Ascending aorta (tissue), 2 donors: ENCODE data around the gene TACC2. TPM values are rescaled to one million over a fixed set of nuclear protein-coding genes. Genes with fewer than 3 reads are reported as not detected.

Source experiments
- DNase-seq, 2 donors: peaks; one replicate each; pipeline ENCODE4 v3.0.0-alpha.2; 2019; ENCODE audit warnings: low spot score in 2 of 2
- H3K27ac ChIP-seq, 2 donors: fragments of 200-600 bp; sonication (generic); one replicate each; pipeline ENCODE4 v1.5.1; 2016 to 2017; ENCODE audit warnings: mild to moderate bottlenecking in 1 of 2
- H3K27me3 ChIP-seq: fragments of 200-600 bp; sonication (generic); one replicate; pipeline ENCODE4 v1.5.1; 2017
- H3K36me3 ChIP-seq, 2 donors: fragments of 200-600 bp; sonication (generic); one replicate each; pipeline ENCODE4 v1.5.1; 2016
- H3K4me1 ChIP-seq, 2 donors: fragments of 200-600 bp; sonication (generic); one replicate each; pipeline ENCODE4 v1.5.1; 2016 to 2017; ENCODE audit warnings: mild to moderate bottlenecking in 1 of 2
- H3K4me3 ChIP-seq, 2 donors: fragments of 200-600 bp; sonication (generic); one replicate each; pipeline ENCODE4 v1.5.1; 2016 to 2017; ENCODE audit warnings: mild to moderate bottlenecking in 1 of 2
- H3K9me3 ChIP-seq, 2 donors: fragments of 200-600 bp; sonication (generic); one replicate each; pipeline ENCODE4 v1.5.1; 2016
- CTCF ChIP-seq, 3 experiments: fragments of 200-600 bp in 2 of 3; fragments of 450-650 bp in 1 of 3; sonication (generic) in 2 of 3; IDR thresholded peaks; one replicate each; pipeline ENCODE4 v1.5.1; 2016 to 2019; ENCODE audit warnings: antibody characterized with exemption in 3 of 3, mild to moderate bottlenecking in 1 of 3, moderate library complexity in 1 of 3
- intact Hi-C: fragments of 100-400 bp; cut with DNase I; formaldehyde crosslinking; loops from one replicate; pipeline ENCODE4 v1.15.1; 2023
- total RNA-seq: library from RNA; depleted of rRNA; stranded (reverse); fragments of >200 nt; gene quantifications from one replicate; pipeline ENCODE4 v1.1.0, GENCODE V29; 2016

The TACC2 gene
- total RNA-seq, 1 donor from 2014 or later, result 69.1 TPM

- Histone ChIP-seq H3K36me3 (peaks cover 48 to 57% of the 10 kb centered on the region in 2 donors), H3K4me3 (no peak overlapping the region), H3K27me3 (no peaks in the 10 kb centered on the region), H3K9me3 (no peaks in the 10 kb centered on the region), H3K4me1 (no peaks in the 10 kb centered on the region), H3K27ac (no peak overlapping the region)
- no peak for DNase-seq
- intact Hi-C loops, result no loop called here
- TF ChIP-seq CTCF (IDR thresholded peaks at IDR 0.05), result no peak
These were observed 259.7 kb downstream of the TACC2 start for GRCh38 chr10:122248356-122249302.

GRCh38 chr10:122249303-122249850, 260.4 kb downstream of the TACC2 start:
- no peak for DNase-seq
- no peak for TF ChIP-seq CTCF (IDR thresholded peaks at IDR 0.05)
- H3K4me1 ChIP-seq, result no peaks in the 10 kb centered on the region
- H3K27me3 ChIP-seq, result no peaks in the 10 kb centered on the region
- no peaks in the 10 kb centered on the region for H3K9me3 ChIP-seq
- peaks cover 48 to 64% of the 10 kb centered on the region in 2 donors for H3K36me3 ChIP-seq
- H3K27ac ChIP-seq, result no peak overlapping the region
- intact Hi-C loops, result no loop called here
- no peak overlapping the region for H3K4me3 ChIP-seq

GRCh38 chr10:122249991-122250750, 261.2 kb downstream of the TACC2 start:
- H3K4me1 ChIP-seq, result no peaks in the 10 kb centered on the region
- peaks cover 50 to 70% of the 10 kb centered on the region in 2 donors for H3K36me3 ChIP-seq
- no peaks in the 10 kb centered on the region for H3K9me3 ChIP-seq
- H3K4me3 ChIP-seq, result no peak overlapping the region
- intact Hi-C loops, result no loop called here
- DNase-seq, result no peak
- H3K27me3 ChIP-seq, result no peaks in the 10 kb centered on the region
- H3K27ac ChIP-seq, result no peak overlapping the region
- no peak for TF ChIP-seq CTCF (IDR thresholded peaks at IDR 0.05)

- H3K27ac ChIP-seq, result no peak overlapping the region
- H3K4me1 ChIP-seq, result no peaks in the 10 kb centered on the region
- no peaks in the 10 kb centered on the region for H3K27me3 ChIP-seq
- DNase-seq, result no peak
- H3K4me3 ChIP-seq, result no peak overlapping the region
- no peaks in the 10 kb centered on the region for H3K9me3 ChIP-seq
- peaks cover 45 to 63% of the 10 kb centered on the region in 2 donors for H3K36me3 ChIP-seq
- intact Hi-C loops, result no loop called here
- no peak for TF ChIP-seq CTCF (IDR thresholded peaks at IDR 0.05)
These were observed 262.7 kb downstream of the TACC2 start for GRCh38 chr10:122251459-122252255.

GRCh38 chr10:122252805-122253204, 263.8 kb downstream of the TACC2 start:
- intact Hi-C loops, result no loop called here
- peaks cover 42 to 57% of the 10 kb centered on the region in 2 donors for H3K36me3 ChIP-seq

More at GRCh38 chr10:122252805-122253204, 263.8 kb downstream of the TACC2 start:
- DNase-seq, result no peak
- Histone ChIP-seq H3K27ac (no peak overlapping the region), H3K27me3 (no peaks in the 10 kb centered on the region), H3K9me3 (no peaks in the 10 kb centered on the region), H3K4me1 (no peaks in the 10 kb centered on the region), H3K4me3 (no peak overlapping the region)
- no peak for TF ChIP-seq CTCF (IDR thresholded peaks at IDR 0.05)
